Kidney glomerular epithelial cell (primary cell): ENCODE data around the gene TIGAR.
A peak's percentile ranks its signal among the peaks of the same experiment; 100 is the strongest.

ENCODE experiments used
- DNase-seq: peaks from one replicate; lab custom pipeline; 2025; lab: John Stamatoyannopoulos, UW

The TIGAR gene, protein sequence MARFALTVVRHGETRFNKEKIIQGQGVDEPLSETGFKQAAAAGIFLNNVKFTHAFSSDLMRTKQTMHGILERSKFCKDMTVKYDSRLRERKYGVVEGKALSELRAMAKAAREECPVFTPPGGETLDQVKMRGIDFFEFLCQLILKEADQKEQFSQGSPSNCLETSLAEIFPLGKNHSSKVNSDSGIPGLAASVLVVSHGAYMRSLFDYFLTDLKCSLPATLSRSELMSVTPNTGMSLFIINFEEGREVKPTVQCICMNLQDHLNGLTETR

DNA sequence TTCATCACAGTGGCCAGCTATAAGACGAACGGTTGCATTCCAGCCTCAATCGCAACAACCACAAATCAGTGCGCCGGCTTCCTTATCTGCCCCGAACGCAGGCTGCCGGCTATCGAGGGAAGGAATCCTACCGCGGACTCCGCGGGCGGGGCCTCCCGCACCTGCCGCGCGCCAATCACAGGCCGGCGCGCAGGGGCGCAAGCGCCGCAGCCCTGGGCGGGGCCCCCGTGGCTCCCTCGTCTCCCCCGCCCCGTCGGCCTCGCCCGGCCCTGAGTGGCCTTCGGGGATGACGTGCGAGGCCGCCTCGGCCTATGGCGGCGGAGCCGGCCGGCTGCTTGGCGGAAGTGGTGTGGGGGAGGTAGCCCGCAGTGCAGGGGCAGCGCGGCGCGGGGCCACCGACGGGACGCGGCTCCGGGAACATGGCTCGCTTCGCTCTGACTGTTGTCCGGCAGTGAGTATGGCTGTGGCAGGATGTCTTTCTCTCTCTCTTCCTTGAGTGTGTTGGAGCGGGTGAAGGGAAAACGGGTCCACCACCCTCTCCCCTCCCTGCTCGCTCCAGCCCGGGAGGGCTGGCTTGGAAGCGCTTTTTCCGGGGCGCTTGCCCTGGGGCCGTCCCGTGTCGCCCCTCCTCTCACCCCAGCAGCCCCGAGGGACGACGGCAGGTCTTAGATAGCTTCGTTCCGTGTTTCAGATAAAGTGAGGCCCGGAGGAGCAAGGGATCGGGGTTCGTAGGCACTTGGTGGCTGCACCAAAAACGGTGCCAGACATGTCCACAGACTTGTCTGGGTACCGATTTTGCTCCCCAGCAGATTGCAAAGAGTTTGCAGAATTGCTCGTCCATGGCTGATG lies at the start of gene TIGAR:
Gene TIGAR, plus strand, starts transcription at position 361 of the 849 bp plus-strand sequence. Its CDS starts 59 bp downstream, at position 420.
- peak; percentile 98 for DNase-seq

- DNase-seq: peak; percentile 42
Observed at GRCh38 chr12:4271717-4272423, 49.1 kb upstream of the TIGAR start.

- no peak for DNase-seq
Observed at GRCh38 chr12:4272424-4273272, 48.4 kb upstream of the TIGAR start.

GRCh38 chr12:4273273-4273651 lies 47.8 kb upstream of the TIGAR start:
- no peak for DNase-seq

- DNase-seq: peak; percentile 49
Observed at GRCh38 chr12:4273652-4274395, 47.2 kb upstream of the TIGAR start, which contains the start of gene CCND2. TSS of gene CCND2 (plus strand) at chr12:4273762. CDS start at chr12:4274041, 279 bp downstream.

DNA sequence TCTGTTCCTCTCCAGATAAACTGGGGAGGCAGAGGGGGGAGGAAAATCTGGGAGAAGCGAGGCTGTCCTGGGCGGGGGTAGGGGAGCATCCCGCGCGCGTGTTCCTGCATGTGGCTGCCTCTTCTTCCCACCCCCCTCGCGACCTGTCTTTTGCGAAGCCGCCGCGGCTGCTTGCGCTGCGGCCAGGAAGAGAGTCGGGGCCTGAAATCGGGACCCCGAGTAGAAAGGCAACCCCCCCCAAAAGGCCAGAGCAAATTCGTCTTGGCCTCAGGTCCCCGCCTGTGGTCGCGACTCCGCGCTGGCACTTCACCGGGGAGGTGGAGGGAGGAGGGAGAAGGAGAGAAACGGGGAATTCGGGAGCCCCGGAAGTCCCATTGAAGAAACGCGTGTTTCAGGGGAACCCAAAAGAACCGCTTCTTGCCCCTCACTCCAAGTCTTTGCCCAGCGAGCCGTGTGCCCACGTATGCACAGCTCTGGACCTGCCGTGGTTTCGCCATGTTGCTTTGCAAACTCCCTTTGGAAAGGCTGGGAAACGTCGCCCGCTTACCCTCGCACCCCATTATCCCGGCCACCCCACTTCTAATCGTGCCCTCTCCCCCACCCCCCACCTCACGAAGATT lies 46.5 kb upstream of the TIGAR start:
- DNase-seq: no peak

- DNase-seq: no peak
Observed at GRCh38 chr12:4275016-4275869, 45.8 kb upstream of the TIGAR start.

- no peak for DNase-seq
Observed at GRCh38 chr12:4275870-4276301, 45.1 kb upstream of the TIGAR start.

DNA sequence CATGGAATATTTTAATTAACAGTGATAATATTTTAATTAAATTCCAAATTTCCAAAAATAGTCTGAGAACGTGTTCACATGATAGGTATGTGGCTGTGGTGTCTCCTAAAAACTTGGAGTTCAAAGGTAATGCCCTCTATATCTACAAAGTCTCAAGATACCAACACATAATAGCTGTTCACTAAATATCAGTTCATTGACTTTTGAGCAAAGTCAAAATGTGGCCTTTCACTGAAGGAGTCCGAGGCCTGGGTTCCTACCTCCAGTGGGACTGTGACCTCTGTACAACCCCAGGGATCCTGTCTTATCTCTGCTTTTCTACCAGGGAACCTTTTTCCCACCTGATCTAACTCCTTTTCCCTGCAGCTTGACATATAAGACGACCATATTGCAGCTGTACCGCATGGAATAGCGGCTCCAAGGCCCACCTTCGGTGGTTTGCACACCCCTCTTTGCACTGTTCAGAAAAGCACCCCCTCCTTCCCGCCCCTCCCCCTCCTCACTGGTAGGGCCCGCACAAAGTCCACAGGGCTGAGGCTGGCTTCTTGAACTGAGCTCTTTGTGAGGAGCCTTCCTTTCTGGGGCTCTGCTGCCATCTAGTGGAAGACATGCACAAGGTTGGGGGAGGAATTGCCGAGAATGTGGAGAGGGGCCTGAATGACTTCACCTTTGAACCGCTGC lies 44.3 kb upstream of the TIGAR start:
- DNase-seq: peak; percentile 90

DNA sequence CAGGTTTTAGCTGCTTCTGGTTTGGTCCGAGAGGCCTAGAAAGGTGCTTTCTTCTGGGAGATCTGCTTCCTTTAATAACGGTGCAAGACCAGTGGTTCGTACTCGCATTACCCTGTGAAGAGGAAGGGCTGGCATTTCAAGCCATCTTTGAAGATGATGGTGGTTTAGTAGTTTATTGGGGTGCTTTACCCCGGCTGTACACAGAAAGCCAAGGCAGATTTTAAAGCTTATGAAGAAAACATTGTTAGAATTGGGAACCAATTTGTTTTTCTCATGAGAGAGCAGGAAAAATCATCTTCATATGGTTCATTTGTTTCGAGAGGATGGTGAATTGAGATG lies 43.8 kb upstream of the TIGAR start:
- no peak for DNase-seq

DNA sequence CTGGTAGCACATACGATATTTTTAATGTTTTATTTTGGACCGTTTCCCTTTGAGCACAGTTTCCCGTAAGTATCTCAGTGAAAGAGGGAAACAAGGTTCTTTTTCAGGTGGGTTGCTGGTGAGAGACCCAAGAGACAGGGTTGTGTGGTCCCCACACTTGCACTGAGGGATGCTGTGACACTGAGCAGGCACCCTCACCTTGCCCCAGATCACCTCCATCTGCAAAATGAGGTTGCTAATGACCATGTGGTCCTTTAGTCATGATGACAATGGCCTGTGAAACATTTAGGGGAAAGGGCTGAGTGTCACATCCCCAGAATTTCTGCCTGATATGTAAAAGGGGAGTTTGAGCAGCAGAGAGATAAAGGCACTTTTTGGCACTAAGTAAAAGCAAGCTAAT lies 43.2 kb upstream of the TIGAR start:
- DNase-seq: no peak

DNA sequence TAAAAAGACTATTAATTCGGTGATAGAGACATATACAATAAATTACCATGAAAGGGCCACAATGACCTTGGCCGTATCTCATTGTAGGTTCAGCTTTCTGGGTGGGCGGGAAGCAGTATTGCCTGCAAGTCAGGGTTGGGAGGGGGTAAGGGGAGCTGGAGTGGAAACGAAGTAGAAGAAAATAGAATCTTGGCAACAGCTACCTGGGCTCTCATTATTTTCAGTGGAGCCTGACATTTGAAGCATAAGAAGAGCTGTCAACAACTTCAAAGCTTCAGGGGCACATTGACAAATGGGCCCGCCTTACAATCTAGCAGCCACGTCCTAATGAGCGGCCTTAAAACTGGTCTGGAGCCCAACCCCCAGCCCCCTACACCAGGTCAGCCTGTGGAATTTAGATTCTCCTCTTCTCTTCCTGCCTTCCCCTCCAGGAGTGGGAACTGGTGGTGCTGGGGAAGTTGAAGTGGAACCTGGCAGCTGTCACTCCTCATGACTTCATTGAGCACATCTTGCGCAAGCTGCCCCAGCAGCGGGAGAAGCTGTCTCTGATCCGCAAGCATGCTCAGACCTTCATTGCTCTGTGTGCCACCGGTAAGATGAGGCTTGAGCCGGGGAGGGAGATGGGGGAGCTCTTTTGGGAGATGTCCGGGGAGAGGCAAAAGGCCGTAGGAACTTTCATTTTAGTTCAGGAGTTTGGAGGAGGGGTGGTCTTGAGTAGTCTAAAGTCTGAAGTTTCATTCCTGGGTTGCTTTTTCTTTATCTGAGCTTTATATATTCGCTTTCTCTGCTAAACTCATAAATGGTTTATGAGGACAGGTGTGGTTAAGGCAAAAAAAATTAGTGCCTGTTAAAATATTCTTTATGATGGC lies 42.5 kb upstream of the TIGAR start:
- DNase-seq: no peak

DNA sequence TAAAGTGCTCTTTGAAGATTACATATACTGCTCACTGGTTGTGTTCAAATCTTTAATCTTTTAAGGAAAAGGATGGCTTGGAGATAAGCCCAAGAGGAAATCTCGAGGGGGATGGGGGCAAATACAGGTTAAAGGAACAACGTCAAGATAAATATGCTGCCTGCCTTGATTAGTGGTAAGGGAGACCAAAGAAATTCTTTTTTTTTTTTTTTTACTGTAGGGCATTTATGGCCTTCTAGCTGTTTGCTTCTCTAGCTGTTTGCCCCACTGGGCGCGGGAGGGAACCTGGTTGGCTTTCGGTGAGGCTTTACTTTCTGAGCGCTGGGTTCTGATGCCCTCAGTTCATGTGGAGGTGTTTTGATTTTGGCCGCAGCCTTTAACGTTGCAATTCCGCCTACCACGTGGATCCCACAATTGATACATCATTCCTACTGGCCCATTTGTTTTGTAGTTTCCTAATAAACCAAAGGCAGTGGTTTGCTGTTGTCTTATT lies 41.8 kb upstream of the TIGAR start:
- DNase-seq: no peak

DNA sequence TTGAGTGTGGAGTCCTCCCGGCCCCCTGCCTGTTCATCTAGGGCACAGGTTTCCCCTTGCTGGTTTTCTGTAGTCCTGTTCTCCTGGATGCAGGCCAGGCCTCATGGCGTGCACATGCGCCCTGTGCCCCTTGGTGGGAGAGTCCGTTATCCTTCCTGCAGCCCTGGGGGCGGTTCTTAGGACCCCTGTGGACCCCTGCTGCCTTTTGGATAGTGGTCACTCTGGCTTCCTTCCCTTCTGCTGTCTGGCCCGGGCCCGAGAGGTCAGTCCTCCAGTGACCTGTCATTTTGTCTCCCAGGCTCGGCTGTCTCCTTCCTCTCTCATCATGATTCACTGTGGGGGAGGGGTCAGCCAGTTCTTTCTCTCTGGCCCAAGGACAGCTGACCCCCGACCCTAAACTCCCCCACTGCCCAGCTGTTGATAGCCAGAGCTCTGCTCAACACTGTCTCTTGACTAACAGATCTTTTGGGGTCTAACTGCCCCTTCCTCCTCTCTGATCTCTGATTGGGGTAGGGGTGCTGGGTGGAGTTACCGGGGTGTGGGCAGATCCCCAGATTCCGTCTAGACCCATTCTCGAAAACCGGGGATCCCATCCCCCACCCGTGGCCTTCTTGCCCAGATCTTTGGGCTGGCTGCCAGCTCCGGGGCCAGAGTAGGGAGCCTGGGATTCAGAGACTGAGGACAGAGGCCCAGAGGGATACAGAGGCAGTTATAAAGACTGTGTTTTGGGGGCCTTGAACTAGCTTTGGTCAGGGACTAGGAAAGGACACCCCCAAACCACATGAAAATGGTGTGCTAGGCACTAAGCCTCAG lies 40.5 kb upstream of the TIGAR start:
- no peak for DNase-seq

- no peak for DNase-seq
Observed at GRCh38 chr12:4281173-4281654, 39.8 kb upstream of the TIGAR start.

DNA sequence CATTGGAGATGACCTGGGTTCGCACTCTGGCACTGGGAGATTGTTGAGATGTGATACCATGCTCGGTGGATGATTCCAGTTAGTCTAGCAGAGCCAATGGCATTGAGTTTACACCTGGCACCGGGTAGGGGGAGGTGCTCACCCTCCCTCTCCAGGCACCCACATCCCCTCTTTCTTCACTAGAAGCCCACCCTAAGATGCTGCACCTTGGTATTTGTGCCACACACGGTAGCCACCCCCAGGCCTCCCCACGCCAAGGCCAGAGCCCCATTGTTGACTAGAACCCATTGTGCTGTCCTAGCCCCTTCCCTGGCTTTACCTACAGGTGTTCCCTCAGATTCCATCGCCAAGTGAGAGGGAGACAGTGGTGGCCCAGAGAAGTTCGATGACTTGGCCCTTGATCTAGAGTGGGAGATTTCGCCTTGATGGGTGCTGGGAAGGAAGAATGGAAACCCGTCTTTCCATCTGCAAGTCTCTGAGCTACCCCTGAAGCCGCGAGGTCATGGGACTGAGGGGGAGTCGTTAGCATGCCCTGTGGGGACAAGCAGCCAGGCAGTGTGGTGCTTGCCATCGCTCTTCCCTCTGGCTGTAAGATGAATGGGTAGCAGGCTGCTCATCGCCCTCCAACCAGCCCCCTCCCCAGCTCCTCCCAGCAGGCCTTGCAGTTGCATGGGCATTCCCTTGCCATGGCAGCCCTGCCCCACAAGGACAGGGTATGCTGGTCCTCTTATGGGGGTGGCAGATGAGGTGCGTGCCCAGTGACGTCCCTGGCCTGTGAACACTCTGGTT lies 38.7 kb upstream of the TIGAR start:
- DNase-seq: no peak
